Fibroblast of lung (primary cell): ENCODE results near the gene ASTN2. TPM values are rescaled to one million over a fixed set of nuclear protein-coding genes. Genes with fewer than 3 reads are reported as not detected.

Experiments used
- DNase-seq, 2 donors: peaks; one replicate each; pipeline versions ENCODE4 v3.0.0 to v3.0.0-alpha.2; 2010; ENCODE audit warnings: low read depth in 2 of 2
- H2AFZ ChIP-seq: 2 replicates; pipeline ENCODE4 v1.5.1; 2012; ENCODE audit warnings: low read length, control low read depth, inconsistent platforms
- H3K27ac ChIP-seq: 2 replicates; pipeline ENCODE4 v1.5.1; 2011; ENCODE audit warnings: low read length, control low read depth; ENCODE audit not compliant: insufficient read depth
- H3K27me3 ChIP-seq: 2 replicates; pipeline ENCODE4 v1.5.1; 2011; ENCODE audit warnings: mild to moderate bottlenecking, low read length; ENCODE audit not compliant: control insufficient read depth, insufficient read depth
- H3K36me3 ChIP-seq: 2 replicates; pipeline ENCODE4 v1.5.1; 2011; ENCODE audit warnings: low read length; ENCODE audit not compliant: control insufficient read depth, insufficient read depth
- H3K4me1 ChIP-seq: 2 replicates; pipeline ENCODE4 v1.5.1; 2011; ENCODE audit warnings: low read length; ENCODE audit not compliant: control insufficient read depth, insufficient read depth; ENCODE audit errors: extremely low read depth
- H3K4me2 ChIP-seq: 2 replicates; pipeline ENCODE4 v1.5.1; 2011; ENCODE audit warnings: low read length, control low read depth; ENCODE audit not compliant: insufficient read depth; ENCODE audit errors: extremely low read depth
- H3K4me3 ChIP-seq, 4 experiments: fragments of 200-600 bp in 1 of 4; sonication (generic) in 1 of 4; replicated peaks in 1 of 4; 2 replicates each; pipeline ENCODE4 v1.5.1; 2011 to 2016; ENCODE audit warnings: low read length in 4 of 4, low read depth in 3 of 4, mild to moderate bottlenecking in 3 of 4, control low read depth in 2 of 4, inconsistent platforms in 1 of 4, mixed read lengths in 1 of 4; ENCODE audit not compliant: insufficient read depth in 1 of 4; ENCODE audit errors: control extremely low read depth in 1 of 4
- H3K79me2 ChIP-seq: 2 replicates; pipeline ENCODE4 v1.5.1; 2012; ENCODE audit warnings: mild to moderate bottlenecking, low read length, inconsistent platforms; ENCODE audit not compliant: control insufficient read depth, insufficient read depth
- H3K9ac ChIP-seq: 2 replicates; pipeline ENCODE4 v1.5.1; 2011; ENCODE audit warnings: mild to moderate bottlenecking, low read length, control low read depth; ENCODE audit not compliant: insufficient read depth
- H3K9me3 ChIP-seq: 2 replicates; pipeline ENCODE4 v1.5.1; 2012; ENCODE audit warnings: low read depth, low read length; ENCODE audit not compliant: control insufficient read depth, insufficient read depth
- H4K20me1 ChIP-seq: 2 replicates; pipeline ENCODE4 v1.5.1; 2011; ENCODE audit warnings: low read length; ENCODE audit not compliant: control insufficient read depth, insufficient read depth; ENCODE audit errors: extremely low read depth
- EZH2 ChIP-seq: IDR thresholded peaks from 2 replicates; pipeline ENCODE4 v1.5.1; 2012; ENCODE audit warnings: low read length, control low read depth, mild to moderate bottlenecking; ENCODE audit errors: missing control alignments
- polyA plus RNA-seq, 2 donors: library from polyadenylated mRNA; depleted of rRNA in 1 of 2; stranded (reverse) in 1 of 2; unstranded in 1 of 2; fragments of >200 nt; gene quantifications; 2 replicates each; pipeline ENCODE4 v1.2.1, GENCODE V29; 2011 to 2012; ENCODE audit warnings: missing spikeins in 1 of 2
- total RNA-seq: library from RNA; depleted of rRNA; stranded (reverse); fragments of >200 nt; gene quantifications from 2 replicates; pipeline ENCODE4 v1.2.1, GENCODE V29; 2014
- TF ChIP-seq, protein P1 (sequence below), 2 donors: IDR thresholded peaks in 1 of 2; conservative IDR thresholded peaks in 1 of 2; 1 replicate in 1 of 2; 2 replicates in 1 of 2; pipeline ENCODE4 v1.5.1; 2011 to 2012; ENCODE audit warnings: low read length in 2 of 2, control low read depth in 1 of 2, inconsistent platforms in 1 of 2, low read depth in 1 of 2, mild to moderate bottlenecking in 1 of 2

The ASTN2 gene
- total and polyA plus RNA-seq, 2 donors (not counting 1 experiment from before 2014, with no cell fraction given) = 2.2 to 19.2 TPM

DNA sequence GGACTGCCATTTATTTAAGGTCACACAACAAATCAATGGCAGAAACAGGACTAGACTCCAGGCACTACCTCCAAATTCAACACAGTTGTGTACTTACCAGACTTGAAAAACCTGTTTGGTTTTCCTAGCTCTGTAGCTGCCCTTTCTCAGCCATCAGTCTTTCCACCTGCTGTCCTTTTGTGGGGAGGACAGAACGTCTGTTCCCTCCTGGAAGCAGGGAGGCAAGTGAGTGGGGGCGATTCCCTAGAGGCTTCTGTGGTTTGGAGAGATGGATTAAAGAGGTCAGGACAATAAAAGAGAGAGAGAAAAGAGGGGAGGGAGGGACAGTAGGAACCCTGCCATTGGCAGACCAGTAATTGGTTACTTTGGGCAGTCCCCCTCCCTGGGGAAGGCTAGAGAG lies 14.7 kb downstream of the ASTN2 start:
- Histone ChIP-seq H3K27ac (no peak overlapping the region), H3K4me1 (no peaks in the 10 kb centered on the region), H3K27me3 (no peaks in the 10 kb centered on the region), H3K9ac (no peak overlapping the region), H4K20me1 (no peaks in the 10 kb centered on the region), H3K36me3 (no peaks in the 10 kb centered on the region), H3K4me3 (no peak overlapping the region), H3K9me3 (no peaks in the 10 kb centered on the region), H2AFZ (no peak overlapping the region), H3K79me2 (no peaks in the 10 kb centered on the region), H3K4me2 (no peak overlapping the region)
- TF ChIP-seq EZH2 = no peak
- TF ChIP-seq, protein P1, sequence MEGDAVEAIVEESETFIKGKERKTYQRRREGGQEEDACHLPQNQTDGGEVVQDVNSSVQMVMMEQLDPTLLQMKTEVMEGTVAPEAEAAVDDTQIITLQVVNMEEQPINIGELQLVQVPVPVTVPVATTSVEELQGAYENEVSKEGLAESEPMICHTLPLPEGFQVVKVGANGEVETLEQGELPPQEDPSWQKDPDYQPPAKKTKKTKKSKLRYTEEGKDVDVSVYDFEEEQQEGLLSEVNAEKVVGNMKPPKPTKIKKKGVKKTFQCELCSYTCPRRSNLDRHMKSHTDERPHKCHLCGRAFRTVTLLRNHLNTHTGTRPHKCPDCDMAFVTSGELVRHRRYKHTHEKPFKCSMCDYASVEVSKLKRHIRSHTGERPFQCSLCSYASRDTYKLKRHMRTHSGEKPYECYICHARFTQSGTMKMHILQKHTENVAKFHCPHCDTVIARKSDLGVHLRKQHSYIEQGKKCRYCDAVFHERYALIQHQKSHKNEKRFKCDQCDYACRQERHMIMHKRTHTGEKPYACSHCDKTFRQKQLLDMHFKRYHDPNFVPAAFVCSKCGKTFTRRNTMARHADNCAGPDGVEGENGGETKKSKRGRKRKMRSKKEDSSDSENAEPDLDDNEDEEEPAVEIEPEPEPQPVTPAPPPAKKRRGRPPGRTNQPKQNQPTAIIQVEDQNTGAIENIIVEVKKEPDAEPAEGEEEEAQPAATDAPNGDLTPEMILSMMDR (conservative IDR thresholded peaks at IDR 0.05 in 1 of 2, IDR thresholded peaks at IDR 0.05 in 1 of 2; ENCODE audit: low read depth in 1 of 2, low read length in 2 of 2) = no peak
- DNase-seq = no peak

DNA sequence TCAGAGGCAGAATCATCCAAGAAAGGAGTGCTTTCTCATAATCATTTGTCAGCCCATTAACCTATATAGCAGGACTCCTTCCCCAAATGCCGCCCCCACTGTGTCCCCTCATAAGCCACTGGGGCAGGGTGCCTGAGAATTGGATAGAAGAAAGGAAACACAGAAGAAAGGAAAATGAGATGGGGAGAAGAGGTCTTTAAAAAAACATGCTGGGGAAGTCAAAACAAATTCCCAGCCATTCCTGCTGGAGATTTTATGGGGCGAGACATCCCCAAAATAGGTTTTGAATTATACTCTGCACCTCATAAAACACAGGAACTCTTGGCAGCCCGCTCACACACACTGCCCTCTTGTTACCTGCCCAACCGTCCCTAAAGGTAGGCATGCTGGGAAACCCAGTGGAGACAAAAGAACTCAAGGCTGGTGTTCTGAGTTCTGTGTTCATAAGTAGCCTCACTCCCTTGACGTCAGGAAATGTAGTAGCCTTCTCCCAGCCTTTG lies 19.7 kb downstream of the ASTN2 start:
- no peak for DNase-seq
- Histone ChIP-seq H3K27me3 (no peaks in the 10 kb centered on the region), H3K9me3 (no peaks in the 10 kb centered on the region), H3K79me2 (no peaks in the 10 kb centered on the region), H3K36me3 (no peaks in the 10 kb centered on the region), H4K20me1 (no peaks in the 10 kb centered on the region), H3K4me1 (no peaks in the 10 kb centered on the region), H3K9ac (no peak overlapping the region), H3K4me2 (no peak overlapping the region), H3K27ac (no peak overlapping the region), H3K4me3 (no peak overlapping the region), H2AFZ (no peak overlapping the region)
- TF ChIP-seq, protein P1 (conservative IDR thresholded peaks at IDR 0.05 in 1 of 2, IDR thresholded peaks at IDR 0.05 in 1 of 2; ENCODE audit: low read depth in 1 of 2, low read length in 2 of 2) = no peak
- no peak for TF ChIP-seq EZH2

DNA sequence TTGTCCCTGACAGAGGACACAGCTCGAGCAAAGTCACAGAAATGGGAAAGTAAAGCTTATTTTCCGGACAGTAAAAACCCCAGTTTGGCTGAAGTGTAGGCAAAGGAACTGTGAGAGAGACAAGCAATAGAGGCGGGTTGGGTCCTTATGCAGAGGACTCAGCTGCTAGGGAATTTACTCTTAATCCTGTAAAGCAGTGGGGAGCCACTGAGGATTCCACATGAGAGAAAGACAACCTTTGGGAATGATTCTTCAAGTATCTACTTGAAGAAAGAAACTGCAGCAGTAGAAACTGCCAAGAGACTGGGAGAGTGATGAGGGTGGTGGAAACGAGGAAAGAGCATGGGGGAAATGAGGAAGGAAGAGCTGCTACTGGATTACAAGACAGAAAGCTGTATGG lies 20.2 kb downstream of the ASTN2 start:
- Histone ChIP-seq H2AFZ (no peak overlapping the region), H3K9ac (no peak overlapping the region), H3K4me3 (no peak overlapping the region), H3K9me3 (no peaks in the 10 kb centered on the region), H3K79me2 (no peaks in the 10 kb centered on the region), H3K4me2 (no peak overlapping the region), H4K20me1 (no peaks in the 10 kb centered on the region), H3K27ac (no peak overlapping the region), H3K4me1 (no peaks in the 10 kb centered on the region), H3K27me3 (no peaks in the 10 kb centered on the region), H3K36me3 (no peaks in the 10 kb centered on the region)
- no peak for TF ChIP-seq EZH2
- TF ChIP-seq, protein P1 (conservative IDR thresholded peaks at IDR 0.05 in 1 of 2, IDR thresholded peaks at IDR 0.05 in 1 of 2; ENCODE audit: low read depth in 1 of 2, low read length in 2 of 2) = no peak
- no peak for DNase-seq
